Hindlimb muscle (tissue), 1 donor: Measurements from ENCODE around the gene MAFB. TPM values are rescaled to one million over a fixed set of nuclear protein-coding genes. Genes with fewer than 3 reads are reported as not detected.

Experiments
- DNase-seq: peaks from one replicate; pipeline ENCODE4 v3.0.0-alpha.2; 2013
- polyA plus RNA-seq: library from polyadenylated mRNA; unstranded; fragments of 120-200 nt; gene quantifications from one replicate; pipeline ENCODE4 v1.2.1, GENCODE V29; 2013; ENCODE audit not compliant: insufficient read length

MAFB gene
- polyA plus RNA-seq, 1 donor, result 13.4 TPM

DNA sequence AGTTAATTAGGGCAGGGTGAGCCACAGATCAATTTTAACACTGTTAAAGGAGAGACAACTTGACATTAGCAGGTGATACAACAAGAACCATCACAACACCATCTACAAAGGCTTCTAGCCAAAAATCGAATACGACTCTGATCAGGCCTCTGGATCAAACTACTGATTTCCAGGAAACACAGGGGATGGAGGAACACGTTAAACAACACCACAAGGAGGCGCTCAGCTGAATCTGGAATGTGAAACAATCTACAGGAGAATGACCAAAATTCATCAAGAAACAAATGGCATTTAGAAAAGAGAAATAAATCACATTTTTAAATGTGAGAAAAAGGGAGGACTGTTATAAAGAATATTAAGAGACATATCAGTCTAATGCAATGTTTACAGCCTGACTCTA lies 13.5 kb upstream of the MAFB start:
- DNase-seq, result no peak

DNA sequence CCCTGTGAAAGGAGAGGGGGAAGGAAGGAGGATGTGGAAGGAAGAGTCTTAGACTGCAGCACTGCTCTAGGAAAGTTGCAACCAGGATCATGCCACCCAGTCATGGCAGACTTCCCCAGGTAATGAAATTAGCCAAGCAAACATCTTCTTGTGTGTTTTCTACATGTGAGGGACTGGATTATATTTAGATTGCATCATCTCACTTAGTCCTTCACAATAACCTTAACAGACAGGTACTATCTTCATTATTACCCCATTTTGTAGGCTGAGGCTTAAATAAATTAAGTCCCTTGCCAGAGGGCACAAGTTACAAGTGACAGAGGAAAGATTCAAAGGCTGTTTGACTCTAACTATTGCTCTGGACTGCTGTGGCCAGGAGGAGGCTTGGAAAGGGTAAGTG lies 9.7 kb upstream of the MAFB start:
- DNase-seq, result no peak

DNA sequence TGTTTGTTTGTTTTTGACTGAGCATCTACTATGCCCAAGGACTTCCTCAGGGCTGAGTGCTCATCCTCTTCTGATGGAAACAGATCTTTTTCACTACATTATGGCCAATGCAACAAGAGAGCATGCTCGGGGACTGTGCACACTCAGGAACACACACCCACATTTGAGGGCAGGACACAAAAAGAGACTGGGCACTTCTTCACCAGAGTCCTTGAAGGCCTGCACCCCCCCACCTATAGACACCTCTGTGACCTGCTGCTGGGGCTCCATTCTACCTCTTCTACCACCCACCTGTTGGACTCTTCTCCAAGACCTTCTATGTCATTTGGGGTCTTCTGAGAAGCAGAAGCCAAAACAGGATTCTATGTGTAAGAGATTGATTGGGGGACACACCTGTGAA lies 9.2 kb upstream of the MAFB start:
- no peak for DNase-seq

DNA sequence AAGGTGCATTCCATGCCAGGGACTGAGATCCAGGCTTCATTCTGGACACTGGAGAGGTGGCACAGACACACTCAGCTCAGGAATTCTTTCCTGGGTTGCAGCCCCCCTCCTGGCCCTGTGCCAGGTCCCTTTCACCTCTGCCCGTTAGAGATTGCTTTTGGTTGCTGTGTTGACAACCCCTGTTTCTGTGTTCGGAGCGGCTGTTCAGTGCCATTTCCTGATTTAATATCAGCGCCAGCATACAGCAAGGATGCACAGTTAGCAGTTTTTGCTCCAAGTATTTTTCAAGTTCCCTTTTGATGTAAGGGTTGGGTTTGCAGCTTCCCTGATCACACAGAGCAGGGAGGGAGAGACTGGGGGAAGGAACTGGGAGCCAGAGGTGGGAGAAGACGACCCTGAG lies 8.5 kb upstream of the MAFB start:
- DNase-seq, result no peak

DNA sequence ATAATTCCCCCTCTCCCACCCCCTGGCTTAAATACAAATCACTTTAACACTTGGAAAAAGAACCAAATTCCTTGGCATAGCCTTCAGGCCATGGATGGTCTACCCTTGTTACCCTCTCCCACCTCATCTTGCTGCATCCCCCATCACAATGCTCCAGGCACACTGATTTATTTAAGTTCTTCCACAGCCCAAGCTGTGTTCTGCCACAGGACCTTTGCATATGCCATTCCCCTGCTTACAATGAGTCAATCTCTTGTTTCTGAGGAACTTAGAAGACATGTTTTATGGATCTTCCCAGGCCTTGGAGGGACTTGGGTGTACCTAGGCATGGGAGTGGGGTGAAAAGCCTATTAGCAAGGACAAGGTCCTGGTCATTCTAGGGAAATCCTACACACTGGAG lies 6.2 kb upstream of the MAFB start:
- DNase-seq, result no peak

DNA sequence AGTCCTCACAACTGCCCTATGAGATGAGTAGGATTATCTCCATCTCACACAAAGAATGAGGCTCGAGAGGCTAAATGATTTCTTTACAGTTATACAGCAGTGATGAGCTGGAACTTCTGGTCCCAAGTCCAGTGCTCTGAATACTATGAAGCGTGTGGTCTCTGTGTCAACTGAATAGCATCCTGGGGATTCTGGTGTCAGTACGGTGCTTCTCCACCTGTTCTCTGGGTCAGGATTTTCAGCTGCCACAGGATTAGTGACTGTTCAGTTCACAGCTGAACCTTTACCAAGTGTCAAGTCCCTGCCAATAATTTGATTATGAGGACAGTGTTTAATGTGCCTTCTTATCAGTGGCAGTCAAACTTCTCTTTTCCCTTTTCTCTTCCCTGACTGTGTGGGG lies 5.2 kb upstream of the MAFB start:
- DNase-seq, result no peak

DNA sequence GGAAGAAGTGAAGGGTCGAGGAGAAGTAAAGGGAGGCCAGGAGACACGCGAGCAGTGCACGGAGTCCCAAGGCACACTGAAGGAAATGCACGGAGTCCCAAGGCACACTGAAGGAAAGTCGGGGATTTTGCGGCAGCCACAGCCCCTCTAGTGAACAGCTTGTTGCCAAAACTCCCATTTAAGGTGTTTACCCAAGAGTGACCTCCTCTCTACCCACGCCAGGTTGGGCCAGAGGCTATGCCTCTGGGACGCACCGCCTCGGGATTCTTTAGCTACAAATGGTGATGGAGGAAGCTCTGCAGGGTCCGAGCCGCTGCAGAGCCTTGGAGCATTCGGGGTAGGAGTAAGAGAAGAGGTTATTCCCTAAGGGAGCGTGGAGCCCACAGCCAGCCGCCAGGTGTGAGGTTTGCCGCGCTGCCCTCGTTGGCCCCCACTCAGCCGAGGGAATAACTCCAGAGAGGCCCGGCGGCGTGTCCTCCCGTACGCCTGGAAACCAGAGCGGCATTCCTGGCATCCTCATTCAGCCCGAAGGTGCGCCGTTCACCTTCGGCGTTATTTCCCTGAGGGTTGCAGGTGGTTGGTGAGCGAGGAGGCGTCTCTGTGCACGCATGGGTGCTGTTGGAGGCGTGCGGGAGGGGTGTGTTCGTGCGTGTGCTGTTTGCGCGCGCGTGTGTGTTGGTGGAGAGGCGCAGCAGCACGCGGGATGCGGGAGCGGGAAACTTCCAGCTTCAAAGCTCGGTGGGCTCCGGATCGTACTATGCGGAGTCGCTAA lies 3.4 kb upstream of the MAFB start:
- DNase-seq, result no peak

DNA sequence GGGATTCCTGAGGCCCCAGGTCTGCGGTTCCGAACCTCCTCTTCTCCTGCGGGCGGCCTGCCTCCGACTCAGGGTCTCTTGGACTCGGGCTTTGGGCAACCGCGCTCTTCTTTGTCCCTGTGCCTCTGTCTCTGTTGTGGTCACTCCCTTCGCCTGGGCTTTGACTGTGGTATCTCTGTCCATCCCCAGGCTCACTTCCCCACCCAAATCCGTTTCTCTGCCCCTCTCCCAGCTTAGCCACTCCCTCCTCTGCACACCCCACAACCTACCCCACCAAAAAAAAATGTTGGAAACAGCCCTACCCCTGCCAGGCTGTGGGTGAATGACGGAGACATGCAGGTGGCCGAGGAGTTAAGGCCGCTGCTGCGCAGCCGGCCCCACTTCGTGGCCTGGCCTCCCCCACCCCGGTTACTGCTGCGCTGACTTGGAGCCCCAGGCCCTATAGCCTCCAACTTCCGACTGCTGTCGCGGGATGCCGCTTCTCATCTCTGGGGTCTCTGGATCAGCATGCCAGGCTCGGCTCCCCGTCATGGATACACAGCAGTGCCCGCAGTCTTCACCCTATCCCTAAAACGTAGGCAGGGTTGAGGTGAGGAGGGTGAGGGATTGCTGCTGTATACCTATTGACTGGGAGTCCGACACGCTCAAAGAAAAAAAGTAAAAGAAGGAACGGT lies 2.7 kb upstream of the MAFB start:
- DNase-seq, result no peak

DNA sequence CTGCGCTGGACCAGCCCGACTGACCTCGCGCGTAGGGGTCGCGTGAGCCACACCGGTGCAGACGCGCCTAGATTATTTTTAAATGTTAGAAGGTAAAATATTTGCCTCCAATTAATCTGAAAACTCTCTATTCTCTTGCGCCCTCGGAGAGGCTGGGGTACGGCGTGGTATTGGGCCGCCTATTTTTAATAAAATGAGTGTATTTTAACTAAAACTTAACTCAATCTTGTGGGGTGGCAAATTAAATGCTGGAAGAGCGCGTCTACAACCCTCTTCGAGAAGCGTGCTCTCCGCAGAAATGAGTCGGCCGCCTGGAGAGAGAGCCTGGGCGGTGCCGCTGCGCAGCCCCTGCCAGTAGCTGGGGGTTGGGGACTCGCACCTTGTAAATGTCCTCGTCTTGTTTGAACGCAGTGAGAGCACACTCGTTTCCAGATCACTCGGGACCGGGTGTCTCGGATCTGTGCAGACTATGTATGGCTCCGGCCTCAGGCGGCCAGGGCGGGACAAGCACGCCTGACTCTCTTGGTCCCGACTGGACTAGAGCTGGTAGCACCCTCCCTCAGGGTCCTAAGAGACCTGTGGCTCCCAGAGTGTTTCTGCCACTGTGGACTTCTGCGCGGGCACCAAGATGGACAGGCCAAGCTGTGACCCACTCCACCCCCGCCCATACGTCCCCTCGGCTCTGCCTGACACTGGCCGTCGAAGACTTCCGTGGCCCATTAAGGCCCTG lies 2.0 kb upstream of the MAFB start:
- DNase-seq, result no peak

DNA sequence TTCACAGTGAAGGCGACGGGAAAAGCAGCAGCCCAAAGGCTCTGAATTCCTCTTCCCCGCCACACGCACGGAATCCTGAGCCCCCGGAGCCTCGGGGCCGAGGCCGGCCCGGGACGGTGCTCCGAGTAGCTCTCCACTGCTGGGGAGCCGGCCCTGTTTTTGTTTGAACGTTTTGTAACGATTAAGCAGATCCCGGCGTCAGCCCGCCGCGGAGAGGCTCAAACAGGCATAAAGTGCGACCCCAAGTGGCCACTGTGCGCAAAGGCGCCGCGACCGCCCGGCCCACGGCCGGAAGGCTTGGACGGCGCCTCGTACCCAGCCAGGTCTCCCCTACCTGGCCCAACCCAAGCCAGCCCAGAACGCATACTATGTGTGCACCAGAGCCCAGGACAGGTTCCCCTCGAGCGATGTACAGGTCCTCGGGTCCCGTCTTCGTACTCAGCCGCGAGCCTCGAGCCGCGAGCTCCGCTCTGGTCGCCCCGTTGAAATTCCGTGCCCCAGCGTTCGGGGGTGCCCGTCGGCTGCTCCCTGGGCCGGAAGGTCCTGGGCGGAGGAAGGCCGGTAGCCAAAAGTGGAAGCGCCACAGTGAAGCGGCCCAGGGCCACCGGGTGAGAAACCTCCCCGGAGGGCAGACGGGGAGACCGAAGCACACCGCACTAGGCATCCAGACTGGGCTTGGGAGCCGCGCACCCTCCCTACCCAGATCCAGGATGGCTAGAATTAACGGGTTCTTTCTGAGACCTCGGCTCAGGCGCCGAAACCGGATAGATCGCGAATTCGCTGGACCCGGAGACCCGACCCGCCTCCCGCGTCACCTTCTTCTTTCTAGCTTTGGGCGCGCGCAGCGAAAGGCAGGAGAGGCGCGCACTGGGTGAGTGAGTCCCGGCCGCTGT lies 1.2 kb upstream of the MAFB start:
- peak; percentile 92 for DNase-seq

DNA sequence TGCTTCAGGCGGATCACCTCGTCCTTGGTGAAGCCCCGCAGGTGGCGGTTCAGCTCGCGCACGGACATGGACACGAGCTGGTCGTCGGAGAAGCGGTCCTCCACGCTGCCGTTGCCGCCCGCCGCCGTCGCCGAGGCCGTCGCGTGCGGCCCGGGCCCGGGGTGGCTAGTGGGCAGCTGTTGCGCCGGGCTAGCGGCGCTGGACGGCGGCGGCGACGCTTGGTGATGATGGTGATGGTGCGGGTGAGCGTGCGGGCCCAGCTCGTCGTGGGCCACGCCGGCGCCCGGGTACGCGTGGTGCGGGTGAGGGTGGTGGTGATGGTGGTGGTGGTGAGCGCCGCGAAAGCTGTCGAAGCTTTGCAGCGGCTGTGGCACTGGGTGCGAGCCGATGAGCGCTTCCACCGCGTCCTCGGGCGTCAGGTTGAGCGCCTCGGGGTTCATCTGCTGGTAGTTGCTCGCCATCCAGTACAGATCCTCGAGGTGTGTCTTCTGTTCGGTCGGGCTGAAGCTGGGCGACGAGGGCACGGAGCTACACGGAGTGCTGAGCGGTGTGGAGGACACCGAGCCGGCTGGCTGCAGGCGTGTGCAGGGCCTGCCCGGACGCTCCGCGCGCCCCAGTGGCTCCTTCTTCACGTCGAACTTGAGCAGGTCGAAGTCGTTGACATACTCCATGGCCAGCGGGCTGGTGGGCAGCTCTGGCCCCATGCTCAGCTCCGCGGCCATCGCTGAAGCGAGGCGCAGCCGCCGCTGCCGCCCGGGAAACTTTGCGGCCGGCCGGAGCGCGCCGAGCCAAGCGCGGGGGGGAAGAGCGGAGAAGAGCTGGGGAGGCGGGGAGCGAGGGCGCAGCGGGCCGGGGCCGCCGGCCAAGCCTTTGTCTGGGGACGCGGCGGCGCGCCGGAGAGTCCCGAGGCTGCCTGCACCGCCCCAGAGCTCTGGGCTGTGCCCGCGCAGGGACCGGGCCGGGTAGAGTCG lies 622 bp downstream of the MAFB start:
- no peak for DNase-seq

DNA sequence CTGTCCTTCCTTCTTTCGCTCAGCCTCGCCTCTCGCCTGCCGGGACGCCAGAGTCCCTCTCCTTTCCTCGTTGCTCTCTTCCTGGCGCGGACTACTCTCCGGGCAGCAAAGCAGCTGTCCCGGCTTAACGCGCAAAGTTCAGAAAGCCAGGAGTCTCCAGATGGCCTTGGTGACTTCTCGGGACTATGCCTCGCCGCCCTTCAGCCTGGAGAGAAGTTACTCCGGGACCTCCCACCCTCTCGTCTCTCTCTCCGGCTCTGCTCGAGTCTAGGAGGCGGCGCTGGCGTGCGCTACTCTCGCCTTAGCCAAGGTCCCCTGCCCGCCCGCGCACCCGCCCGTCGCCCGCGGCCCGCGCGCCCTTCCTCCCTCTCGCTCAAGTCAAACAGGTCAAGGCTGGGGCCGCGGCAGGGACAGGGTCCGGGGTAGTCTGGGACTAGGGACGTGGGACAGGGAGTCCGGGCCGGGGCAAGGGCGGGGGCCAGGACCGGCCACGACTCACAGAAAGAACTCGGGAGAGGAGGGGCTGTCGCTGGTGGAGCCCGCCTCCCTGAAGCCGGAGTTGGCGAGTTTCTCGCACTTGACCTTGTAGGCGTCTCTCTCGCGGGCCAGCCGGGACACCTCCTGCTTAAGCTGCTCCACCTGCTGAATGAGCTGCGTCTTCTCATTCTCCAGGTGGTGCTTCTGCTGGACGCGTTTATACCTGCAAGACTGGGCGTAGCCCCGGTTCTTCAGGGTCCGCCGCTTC lies 1.5 kb downstream of the MAFB start:
- DNase-seq, result peak; percentile 43

DNA sequence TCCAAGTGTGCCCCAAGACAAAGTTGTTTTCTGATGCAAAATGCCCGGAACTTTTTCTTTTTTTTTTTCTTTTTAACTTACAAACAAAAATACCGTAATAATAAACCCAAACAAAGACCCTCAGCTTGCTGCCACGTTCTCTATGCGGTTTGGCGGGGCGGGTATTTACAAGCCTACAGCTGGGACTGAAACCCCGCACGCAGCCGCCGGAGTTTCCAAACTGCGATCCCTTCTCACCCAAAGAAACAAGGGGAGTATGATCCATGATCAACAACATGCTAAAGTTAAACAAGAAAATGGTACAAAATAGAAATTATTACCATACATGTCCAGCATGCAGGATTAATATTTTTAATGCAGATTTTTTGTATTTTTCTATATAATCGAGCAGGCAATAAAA lies 2.1 kb downstream of the MAFB start:
- no peak for DNase-seq

DNA sequence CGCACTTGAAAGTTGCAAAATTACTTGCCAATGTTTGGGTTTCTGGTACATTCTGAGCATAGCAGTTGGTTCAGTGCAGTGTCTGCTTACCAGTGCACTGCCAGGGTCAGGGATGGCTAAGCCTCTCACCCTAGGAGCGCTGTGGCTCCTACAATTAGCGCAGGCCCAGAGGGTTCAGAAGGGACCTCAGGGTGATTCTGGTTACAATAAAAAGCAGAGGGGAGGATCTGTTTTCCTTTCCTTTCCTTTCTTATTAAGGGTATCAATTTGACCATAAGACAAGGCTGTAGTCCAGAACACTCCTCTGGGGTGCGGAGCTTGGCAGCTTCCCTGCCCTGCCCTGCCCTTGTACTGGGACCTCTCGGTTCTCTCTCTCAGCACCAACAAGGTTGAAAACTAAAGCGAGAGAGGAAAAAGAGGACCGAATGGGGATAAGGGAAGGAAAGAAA lies 2.6 kb downstream of the MAFB start:
- no peak for DNase-seq

DNA sequence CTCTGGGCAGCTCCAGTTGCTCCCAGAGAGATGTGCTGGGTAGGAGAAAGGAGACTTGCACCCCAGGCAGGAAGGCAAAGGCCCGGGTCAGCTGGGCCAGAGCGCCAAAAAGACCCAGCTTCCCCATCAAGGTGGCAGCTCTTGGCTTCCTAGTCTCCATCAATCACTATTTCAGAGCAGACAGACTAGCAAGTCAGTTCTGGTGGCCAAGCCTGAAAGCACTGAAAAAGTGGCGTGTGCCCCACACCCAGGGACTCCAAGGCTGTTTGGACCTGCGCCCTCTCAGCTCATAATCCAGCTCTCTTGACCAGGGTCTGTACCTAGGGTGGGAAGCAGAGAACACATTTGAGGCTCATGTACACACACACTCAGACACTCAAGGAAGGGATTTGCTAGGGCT lies 3.7 kb downstream of the MAFB start:
- DNase-seq, result no peak

DNA sequence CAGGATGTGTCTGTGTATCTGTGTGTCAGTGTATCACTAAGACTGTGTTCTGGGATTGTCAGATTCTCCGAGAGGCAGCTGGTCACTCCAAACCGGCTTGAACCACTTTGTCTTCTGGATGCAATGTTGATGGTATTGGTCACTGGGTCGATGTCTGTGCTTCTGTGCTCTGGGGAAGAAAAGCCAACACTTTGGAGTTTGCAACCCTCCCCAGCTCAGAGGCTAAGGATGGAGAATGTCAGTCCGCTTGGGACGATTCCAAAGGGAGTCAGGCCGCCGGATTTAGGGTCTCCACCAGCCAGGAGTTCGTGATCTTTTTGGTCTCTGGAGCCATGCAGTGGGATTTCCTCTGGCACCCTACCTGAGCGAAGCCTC lies 5.2 kb downstream of the MAFB start:
- no peak for DNase-seq

DNA sequence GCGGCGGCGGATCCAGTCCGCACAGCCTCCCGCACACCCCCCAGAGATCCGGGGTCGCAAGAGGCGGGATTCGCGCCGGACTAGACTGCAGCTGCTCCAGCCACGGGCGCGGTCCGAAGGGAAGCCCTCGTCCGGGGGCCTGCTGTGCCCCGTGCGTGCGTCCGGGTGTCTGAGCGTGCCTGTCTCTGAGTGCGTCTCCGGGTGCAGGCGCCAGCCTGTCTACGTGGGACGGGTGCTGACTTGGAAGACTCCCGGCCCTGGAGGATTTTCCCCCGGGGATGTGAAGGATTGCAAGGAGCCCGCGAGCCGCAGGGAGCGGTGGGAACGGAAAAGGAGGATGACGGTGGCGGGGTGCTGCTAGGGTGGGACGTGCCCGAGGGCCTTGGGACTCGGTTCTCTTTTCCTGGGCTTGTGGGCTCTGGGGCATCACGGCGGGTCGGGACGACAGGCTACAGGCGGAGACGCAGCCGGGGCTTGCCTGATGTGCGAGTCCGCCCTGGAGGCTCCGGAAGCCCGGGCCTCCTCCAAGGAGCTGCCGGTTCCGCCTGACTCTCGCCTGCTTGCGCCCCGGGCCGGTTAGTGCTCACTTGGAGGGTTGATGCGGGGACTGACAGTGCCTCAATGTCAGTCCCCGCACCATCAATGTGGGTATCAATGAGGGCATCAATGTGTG lies 5.7 kb downstream of the MAFB start:
- no peak for DNase-seq

DNA sequence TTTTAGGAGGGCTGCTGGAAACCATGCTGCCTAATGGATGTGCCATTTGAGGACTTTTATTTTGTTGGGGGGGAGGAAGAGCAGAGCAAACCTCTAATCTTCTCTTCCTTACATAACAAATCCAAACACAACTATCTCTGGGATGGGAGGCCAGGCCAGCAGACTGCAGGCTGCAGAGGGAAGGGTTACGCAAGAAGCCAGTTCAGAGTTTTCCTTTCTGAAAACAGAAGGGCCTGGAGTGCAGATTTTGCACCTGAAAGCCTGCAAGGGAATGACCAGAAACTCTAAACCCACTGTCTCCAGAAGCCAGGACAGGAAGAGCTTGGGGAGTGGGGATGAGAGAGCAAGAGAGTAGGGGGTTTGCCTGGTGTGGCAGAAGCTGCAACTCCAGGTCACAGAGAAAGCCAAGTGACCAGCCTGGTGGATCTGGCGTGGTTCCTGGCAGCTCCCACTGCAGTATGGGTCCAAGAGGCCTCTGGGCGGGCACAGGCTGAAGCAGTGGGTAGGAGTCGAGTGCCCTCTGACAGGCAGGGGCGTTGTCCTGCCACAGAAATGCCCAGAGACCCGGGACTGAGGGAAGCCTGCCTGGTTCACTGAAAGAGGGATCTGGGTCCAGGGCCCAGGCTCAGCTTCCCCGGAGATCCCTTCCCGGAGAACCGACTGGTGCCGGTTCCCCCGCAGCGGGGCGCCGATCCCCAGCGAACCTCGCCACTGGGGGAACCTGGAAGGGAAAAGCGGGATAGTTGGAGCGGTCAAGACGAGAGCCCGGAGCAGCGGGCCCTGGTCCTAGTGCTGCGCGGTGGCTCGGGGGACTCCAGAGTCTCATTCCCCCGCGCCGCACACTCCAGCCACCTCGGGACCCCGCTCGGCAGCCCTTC lies 6.7 kb downstream of the MAFB start:
- no peak for DNase-seq

DNA sequence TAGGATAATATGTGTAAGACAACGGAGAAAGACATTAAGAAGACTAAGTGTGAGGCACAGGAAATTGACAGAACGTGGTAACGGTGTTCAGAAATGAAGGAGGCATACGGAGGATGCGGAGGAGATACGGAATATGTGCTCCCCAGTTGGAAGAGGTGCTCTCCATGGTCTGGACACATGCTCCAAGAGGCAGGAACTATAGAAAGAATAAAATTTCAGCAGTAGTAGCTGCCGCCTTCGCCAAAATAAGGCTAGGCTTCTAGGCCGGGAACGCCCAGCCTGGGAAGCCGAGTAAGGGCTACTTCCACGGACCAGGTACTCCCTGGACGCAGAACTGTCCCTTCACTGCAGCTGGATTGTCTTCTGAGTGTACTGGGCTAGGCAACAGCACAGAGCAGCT lies 7.4 kb downstream of the MAFB start:
- no peak for DNase-seq
